Esophagus squamous epithelium (tissue), 4 donors: ENCODE measurements around the gene ADRM1.

ENCODE experiments used
- CTCF ChIP-seq, 6 experiments: fragments of 450-650 bp in 4 of 6; fragments of 200-600 bp in 2 of 6; sonication (generic) in 2 of 6; IDR thresholded peaks; one replicate each; pipeline ENCODE4 v1.5.1; 2016 to 2019; ENCODE audit warnings: antibody characterized with exemption in 6 of 6, mild to moderate bottlenecking in 4 of 6, moderate library complexity in 4 of 6
- POLR2A ChIP-seq, 4 donors: fragments of 450-650 bp; IDR thresholded peaks; one replicate each; pipeline ENCODE4 v1.6.1; 2017; ENCODE audit warnings: antibody characterized with exemption in 4 of 4, mild to moderate bottlenecking in 4 of 4, moderate library complexity in 3 of 4

GRCh38 chr20:62353289-62354030, 50.7 kb downstream of the ADRM1 start:
- TF ChIP-seq POLR2A (IDR thresholded peaks at IDR 0.05): no peak
- no peak for TF ChIP-seq CTCF (IDR thresholded peaks at IDR 0.05)
